ENCODE data around the gene PACS2.

- TF ChIP-seq CTCF (IDR thresholded peaks at IDR 0.05) (no peak), REST (IDR thresholded peaks at IDR 0.05; ENCODE audit: insufficient read depth in 1 of 2, low read depth in 2 of 2, low read length in 1 of 2) (no peak), POLR2AphosphoS5 (IDR thresholded peaks at IDR 0.05; ENCODE audit: low read depth, low read length) (no peak), SIN3A (IDR thresholded peaks at IDR 0.05; ENCODE audit: borderline replicate concordance, insufficient read depth, low read depth, low read length) (no peak), TCF7L2 (IDR thresholded peaks at IDR 0.05; ENCODE audit: low read depth, low read length) (no peak)
Observed at GRCh38 chr14:105331575-105332349, 17.2 kb downstream of the PACS2 start.
